Uterus (tissue), 4 donors: ENCODE data around the gene RAX2. TPM values are rescaled to one million over a fixed set of nuclear protein-coding genes. Genes with fewer than 3 reads are reported as not detected.

Experiments used
- DNase-seq, 2 donors: peaks; one replicate each; pipeline ENCODE4 v3.0.0-alpha.2; 2019 to 2020
- H3K27ac ChIP-seq, 2 donors: fragments of 200-600 bp; sonication (generic); 1 replicate in 1 of 2; 2 replicates in 1 of 2; pipeline ENCODE4 v1.5.1; 2016 to 2018
- H3K27me3 ChIP-seq, 2 donors: fragments of 200-600 bp; sonication (generic); one replicate each; pipeline ENCODE4 v1.5.1; 2018 to 2019; ENCODE audit warnings: control low read depth in 1 of 2
- H3K36me3 ChIP-seq, 2 donors: fragments of 200-600 bp; sonication (generic); one replicate each; pipeline ENCODE4 v1.5.1; 2019; ENCODE audit warnings: control low read depth in 1 of 2
- H3K4me1 ChIP-seq, 2 donors: fragments of 200-600 bp; sonication (generic); one replicate each; pipeline ENCODE4 v1.5.1; 2018 to 2019; ENCODE audit warnings: control low read depth in 1 of 2
- H3K4me3 ChIP-seq, 2 donors: fragments of 200-600 bp; sonication (generic); 1 replicate in 1 of 2; 2 replicates in 1 of 2; pipeline ENCODE4 v1.5.1; 2018 to 2019; ENCODE audit warnings: mild to moderate bottlenecking in 1 of 2
- H3K9me3 ChIP-seq, 2 donors: fragments of 200-600 bp; sonication (generic); one replicate each; pipeline ENCODE4 v1.5.1; 2019; ENCODE audit warnings: control low read depth in 1 of 2
- POLR2A ChIP-seq, 2 donors: fragments of 450-650 bp; IDR thresholded peaks; one replicate each; pipeline ENCODE4 v1.6.1; 2016; ENCODE audit warnings: antibody characterized with exemption in 2 of 2, mild to moderate bottlenecking in 1 of 2, moderate library complexity in 1 of 2
- intact Hi-C: fragments of 100-400 bp; cut with DNase I; formaldehyde crosslinking; loops from one replicate; pipeline ENCODE4 v1.15.1; 2023; ENCODE audit warnings: low total_unique reads
- total RNA-seq, 4 donors: library from RNA; depleted of rRNA in 3 of 4; stranded (reverse); fragments of >200 nt in 3 of 4; gene quantifications; one replicate each; pipeline versions ENCODE4 v1.1.0 to v1.2.4, GENCODE V29; 2014 to 2023
- TF ChIP-seq, protein P1 (sequence below), 4 experiments: fragments of 200-600 bp in 2 of 4; fragments of 450-650 bp in 2 of 4; sonication (generic) in 2 of 4; IDR thresholded peaks; one replicate each; pipeline ENCODE4 v1.5.1; 2016 to 2019; ENCODE audit warnings: antibody characterized with exemption in 4 of 4, mild to moderate bottlenecking in 2 of 4, moderate library complexity in 1 of 4
- donor health status: DM: yes; HTN: yes; CAD: no.

The RAX2 gene
- total RNA-seq, 4 donors from 2014 or later = 0.14 to 4.3 TPM; not detected in 2

DNA sequence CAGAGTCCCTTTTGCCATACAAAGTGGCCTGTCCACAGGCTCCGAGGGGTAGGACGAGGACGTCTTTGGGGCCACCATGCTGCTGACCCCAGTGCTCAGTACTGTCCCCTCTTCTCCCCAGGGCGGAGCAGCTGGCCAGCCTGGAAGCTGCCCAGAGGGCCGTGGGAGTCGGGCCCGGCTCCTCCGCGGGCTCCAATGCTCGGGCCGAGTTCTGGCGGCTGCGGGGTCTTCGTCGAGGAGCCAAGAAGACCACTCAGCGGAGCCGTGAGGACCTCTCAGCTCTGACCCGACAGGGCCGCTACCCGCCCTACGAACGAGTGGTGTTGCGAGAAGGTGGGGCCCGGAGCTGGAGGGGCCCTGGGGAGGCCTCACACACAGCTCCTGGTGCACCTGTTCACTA, 31.6 kb downstream of the RAX2 start:
- no peak overlapping the region for H3K27ac ChIP-seq
- TF ChIP-seq POLR2A (IDR thresholded peaks at IDR 0.05) = no peak
- TF ChIP-seq, protein P1, sequence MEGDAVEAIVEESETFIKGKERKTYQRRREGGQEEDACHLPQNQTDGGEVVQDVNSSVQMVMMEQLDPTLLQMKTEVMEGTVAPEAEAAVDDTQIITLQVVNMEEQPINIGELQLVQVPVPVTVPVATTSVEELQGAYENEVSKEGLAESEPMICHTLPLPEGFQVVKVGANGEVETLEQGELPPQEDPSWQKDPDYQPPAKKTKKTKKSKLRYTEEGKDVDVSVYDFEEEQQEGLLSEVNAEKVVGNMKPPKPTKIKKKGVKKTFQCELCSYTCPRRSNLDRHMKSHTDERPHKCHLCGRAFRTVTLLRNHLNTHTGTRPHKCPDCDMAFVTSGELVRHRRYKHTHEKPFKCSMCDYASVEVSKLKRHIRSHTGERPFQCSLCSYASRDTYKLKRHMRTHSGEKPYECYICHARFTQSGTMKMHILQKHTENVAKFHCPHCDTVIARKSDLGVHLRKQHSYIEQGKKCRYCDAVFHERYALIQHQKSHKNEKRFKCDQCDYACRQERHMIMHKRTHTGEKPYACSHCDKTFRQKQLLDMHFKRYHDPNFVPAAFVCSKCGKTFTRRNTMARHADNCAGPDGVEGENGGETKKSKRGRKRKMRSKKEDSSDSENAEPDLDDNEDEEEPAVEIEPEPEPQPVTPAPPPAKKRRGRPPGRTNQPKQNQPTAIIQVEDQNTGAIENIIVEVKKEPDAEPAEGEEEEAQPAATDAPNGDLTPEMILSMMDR (IDR thresholded peaks at IDR 0.05) = no peak
- no peak for DNase-seq

GRCh38 chr19:3738477-3739220, 33.4 kb downstream of the RAX2 start:
- Histone ChIP-seq H3K36me3 (no peaks in the 10 kb centered on the region), H3K27ac (no peak overlapping the region), H3K27me3 (no peaks in the 10 kb centered on the region), H3K9me3 (no peaks in the 10 kb centered on the region), H3K4me1 (no peaks in the 10 kb centered on the region), H3K4me3 (no peak overlapping the region)
- intact Hi-C loops = no loop called here
- TF ChIP-seq, protein P1 (IDR thresholded peaks at IDR 0.05) = no peak
- TF ChIP-seq POLR2A (IDR thresholded peaks at IDR 0.05) = no peak
- no peak for DNase-seq

More for the DNA sequence above, 31.6 kb downstream of the RAX2 start:
- Histone ChIP-seq H3K36me3 (no peaks in the 10 kb centered on the region), H3K4me1 (no peaks in the 10 kb centered on the region), H3K4me3 (no peak overlapping the region), H3K9me3 (no peaks in the 10 kb centered on the region), H3K27me3 (no peaks in the 10 kb centered on the region)
- intact Hi-C loops = no loop called here

- Histone ChIP-seq H3K4me1 (no peaks in the 10 kb centered on the region), H3K27ac (no peak overlapping the region), H3K4me3 (no peak overlapping the region), H3K27me3 (no peaks in the 10 kb centered on the region), H3K9me3 (no peaks in the 10 kb centered on the region), H3K36me3 (no peaks in the 10 kb centered on the region)
- intact Hi-C loops = no loop called here
- TF ChIP-seq, protein P1 (IDR thresholded peaks at IDR 0.05) = no peak
- no peak for TF ChIP-seq POLR2A (IDR thresholded peaks at IDR 0.05)
- no peak for DNase-seq
Measured at GRCh38 chr19:3737487-3738205, 34.4 kb downstream of the RAX2 start.

DNA sequence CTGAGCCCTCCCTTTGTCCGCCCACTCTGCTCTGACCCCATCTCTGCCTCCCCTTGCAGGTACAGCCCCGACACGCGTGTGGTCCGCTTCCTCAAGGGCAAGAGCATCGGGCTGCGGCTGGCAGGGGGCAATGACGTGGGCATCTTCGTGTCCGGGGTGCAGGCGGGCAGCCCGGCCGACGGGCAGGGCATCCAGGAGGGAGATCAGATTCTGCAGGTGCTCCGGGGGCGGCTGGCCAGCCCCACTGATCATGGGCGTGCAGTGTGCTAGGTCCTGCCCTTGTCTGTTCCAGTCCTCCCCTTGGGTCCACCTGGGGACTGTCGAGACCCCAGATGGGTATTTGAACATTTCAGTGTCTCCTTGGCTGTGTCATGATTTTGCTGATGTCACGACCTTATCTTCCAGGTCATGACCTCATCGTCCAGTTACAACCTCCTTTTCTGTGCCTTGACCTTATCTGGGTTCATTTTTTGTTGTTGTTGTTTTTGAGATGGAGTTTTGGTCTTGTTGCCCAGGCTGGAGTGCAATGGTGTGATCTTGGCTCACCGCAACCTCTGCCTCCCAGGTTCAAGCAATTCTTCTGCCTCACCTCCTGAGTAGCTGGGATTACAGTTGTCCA, 35.8 kb downstream of the RAX2 start:
- H3K4me3 ChIP-seq = no peak overlapping the region
- no peak for DNase-seq

More for the DNA sequence above, 35.8 kb downstream of the RAX2 start:
- Histone ChIP-seq H3K9me3 (no peaks in the 10 kb centered on the region), H3K36me3 (no peaks in the 10 kb centered on the region), H3K4me1 (no peaks in the 10 kb centered on the region), H3K27ac (no peak overlapping the region), H3K27me3 (no peaks in the 10 kb centered on the region)
- no peak for TF ChIP-seq POLR2A (IDR thresholded peaks at IDR 0.05)
- TF ChIP-seq, protein P1 (IDR thresholded peaks at IDR 0.05) = no peak
- intact Hi-C loops = no loop called here
